HEK293T (cell line): ENCODE measurements around the gene NUDT11.

ENCODE experiments used
- ARNT ChIP-seq: fragments of 450-650 bp; IDR thresholded peaks from 2 replicates; pipeline ENCODE4 v1.6.1; 2017; ENCODE audit warnings: mild to moderate bottlenecking
- ELF4 ChIP-seq: fragments of 450-650 bp; IDR thresholded peaks from 2 replicates; pipeline ENCODE4 v1.6.1; 2017; ENCODE audit warnings: antibody characterized with exemption
- FOXA1 ChIP-seq: fragments of 450-650 bp; IDR thresholded peaks from 2 replicates; pipeline ENCODE4 v1.6.1; 2016; ENCODE audit warnings: mild to moderate bottlenecking
- SUZ12 ChIP-seq: fragments of 450-650 bp; IDR thresholded peaks from 2 replicates; pipeline ENCODE4 v1.6.1; 2016; ENCODE audit warnings: mild to moderate bottlenecking

- TF ChIP-seq SUZ12 = no peak
- no peak for TF ChIP-seq ELF4
- TF ChIP-seq FOXA1 = no peak
- no peak for TF ChIP-seq ARNT
These were observed 35.0 kb downstream of the NUDT11 start for GRCh38 chrX:51461053-51462044.
